Ureter (tissue), 1 donor: ENCODE data around the gene SERINC3. TPM values are rescaled to one million over a fixed set of nuclear protein-coding genes. Genes with fewer than 3 reads are reported as not detected.

ENCODE experiments used
- DNase-seq: peaks from one replicate; pipeline ENCODE4 v3.0.0-alpha.2; 2020; ENCODE audit warnings: low spot score
- total RNA-seq: library from RNA; stranded (reverse); gene quantifications from one replicate; pipeline ENCODE4 v1.2.4, GENCODE V29; 2023
- donor health status: DM: yes; HTN: yes; CAD: no.

SERINC3 gene
- total RNA-seq, 1 donor from 2014 or later, result 93.1 TPM

DNA sequence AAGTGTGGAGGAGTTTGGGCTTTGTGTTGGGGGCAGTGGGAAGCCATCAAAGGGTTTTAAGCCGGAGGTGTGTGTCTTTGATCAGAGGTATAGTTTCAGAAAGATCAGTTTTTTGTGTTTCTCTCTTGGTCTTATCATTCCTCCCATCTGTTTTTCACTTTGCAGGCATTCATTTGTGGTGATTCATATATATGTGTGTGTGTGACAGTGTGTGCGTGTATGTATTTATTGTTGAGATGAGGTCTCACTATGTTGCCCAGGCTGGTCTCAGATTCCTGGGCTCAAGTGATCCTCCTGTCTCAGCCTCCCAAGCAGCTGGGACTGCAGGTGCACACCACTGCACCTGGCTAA is 11.1 kb upstream of the SERINC3 start:
- no peak for DNase-seq

- DNase-seq, result no peak
Measured at GRCh38 chr20:44532259-44532980, 10.6 kb upstream of the SERINC3 start.

DNA sequence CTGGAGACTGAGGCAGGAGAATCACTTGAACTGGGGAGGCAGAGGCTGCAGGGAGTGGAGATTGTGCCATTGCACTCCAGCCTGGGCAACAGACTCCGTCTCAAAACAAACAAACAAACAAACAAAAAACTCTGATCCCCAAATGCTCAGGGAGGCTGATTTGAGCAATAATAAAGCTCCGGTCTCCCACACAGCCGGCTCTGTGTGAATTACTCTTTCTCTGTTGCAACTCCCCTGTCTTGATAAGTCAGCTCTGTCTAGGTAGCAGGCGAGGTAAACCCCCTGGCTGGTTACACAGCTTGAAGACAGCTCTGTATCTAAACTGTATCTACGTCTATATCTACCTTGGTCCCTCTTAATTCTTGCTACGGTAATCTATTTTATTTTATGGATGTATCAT is 6.4 kb upstream of the SERINC3 start:
- no peak for DNase-seq

DNA sequence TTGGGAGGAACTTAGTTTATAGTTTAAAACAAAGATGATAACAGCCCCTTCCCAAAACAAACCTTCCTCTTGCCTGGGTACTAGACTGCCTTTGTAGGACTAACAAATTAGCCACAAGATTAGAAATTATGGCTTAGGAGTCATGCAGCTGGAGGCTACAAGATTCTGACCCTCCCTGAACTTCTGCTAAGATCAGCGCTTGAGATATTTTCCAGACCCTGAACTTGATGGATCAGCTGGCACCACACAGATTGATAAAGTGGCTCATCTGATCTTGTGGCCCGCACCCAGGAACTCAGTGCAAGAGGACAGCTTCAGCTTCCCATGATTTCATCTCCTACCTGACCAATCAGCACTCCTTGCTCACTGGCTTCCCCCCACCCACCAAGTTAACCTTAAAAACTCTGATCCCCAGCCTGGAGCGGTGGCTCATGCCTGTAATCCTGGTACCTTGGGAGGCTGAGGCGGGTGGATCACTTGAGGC is 5.9 kb upstream of the SERINC3 start:
- no peak for DNase-seq

GRCh38 chr20:44526129-44526528 is 4.3 kb upstream of the SERINC3 start:
- DNase-seq, result no peak

DNA sequence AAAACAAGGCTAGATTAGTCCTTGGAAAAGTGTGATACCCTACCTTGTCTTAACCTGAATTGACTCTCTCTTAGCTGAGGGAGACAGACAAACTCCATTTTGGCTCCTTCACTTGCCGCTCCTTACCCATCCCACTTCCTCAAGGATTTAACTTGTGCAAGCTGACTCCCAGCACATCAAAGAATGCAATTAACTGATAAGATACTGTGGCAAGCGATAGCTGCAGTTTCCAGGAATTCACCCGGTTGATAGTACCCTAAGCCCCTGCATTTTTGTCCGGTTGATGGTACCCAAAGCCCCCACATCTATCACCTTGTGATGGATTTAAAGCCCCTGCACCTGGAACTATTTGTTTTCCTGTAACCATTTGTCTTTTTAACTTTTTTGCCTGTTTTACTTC is 1.9 kb upstream of the SERINC3 start:
- DNase-seq, result no peak

GRCh38 chr20:44522841-44523240 is 971 bp upstream of the SERINC3 start:
- no peak for DNase-seq

DNA sequence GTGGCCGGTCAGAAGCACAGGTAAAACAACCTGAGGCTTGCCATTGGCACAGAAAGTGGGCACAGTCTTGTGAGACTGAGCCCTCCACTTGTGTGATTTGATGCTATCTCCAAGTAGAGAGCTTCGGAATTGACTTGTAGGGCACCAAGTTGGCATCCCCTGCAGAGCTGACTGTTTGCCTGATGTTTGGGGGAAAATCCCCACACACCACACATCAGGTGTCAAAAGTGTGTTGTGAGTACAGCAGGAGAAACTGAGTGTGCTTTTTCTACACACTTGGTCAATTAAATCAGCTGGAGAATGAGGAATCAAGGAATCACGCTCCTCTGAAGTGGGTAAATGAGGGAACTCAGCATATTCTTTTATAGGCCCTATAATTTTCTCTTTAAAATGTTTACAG is 989 bp downstream of the SERINC3 start:
- DNase-seq, result no peak

DNA sequence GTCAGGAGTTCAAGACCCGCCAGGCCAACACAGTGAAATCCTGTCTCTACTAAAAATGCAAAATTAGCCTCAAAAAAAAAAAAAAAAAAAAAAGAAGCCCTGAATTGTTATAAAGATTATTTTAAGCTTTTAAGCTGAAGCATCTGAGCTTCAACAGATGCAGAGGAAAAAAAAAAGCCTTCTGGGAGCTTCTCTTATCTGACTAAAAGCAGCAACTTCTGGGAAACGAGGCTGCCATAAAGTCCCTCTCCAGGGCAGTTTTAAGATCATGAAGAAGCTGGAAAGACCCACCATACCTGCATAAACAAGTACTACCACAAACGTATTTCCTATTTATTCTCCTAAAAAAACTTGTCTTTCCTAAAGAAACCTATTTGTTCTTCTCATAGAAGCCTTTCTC is 3.6 kb downstream of the SERINC3 start:
- no peak for DNase-seq

- DNase-seq, result no peak
Measured at GRCh38 chr20:44517454-44517853, 4.4 kb downstream of the SERINC3 start.

DNA sequence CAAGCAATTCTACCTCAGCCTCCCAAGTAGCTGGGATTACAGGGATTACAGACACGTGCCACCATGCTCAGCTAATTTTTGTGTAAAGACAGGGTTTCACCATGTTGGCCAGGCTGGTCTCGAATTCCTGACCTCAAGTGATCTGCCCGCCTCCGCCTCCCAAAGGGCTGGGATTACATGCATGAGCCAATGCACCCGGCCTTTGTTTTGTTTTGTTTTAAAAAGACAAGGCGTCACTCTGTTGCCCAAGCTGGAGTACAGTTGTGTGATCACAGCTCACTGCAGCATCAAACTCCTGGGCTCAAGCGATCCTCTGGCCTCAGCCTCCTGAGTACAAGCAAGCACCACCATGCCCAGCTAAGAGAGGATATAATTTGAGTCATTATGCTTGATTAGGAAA is 5.4 kb downstream of the SERINC3 start:
- no peak for DNase-seq

GRCh38 chr20:44513871-44514270 is 8.0 kb downstream of the SERINC3 start:
- no peak for DNase-seq

- DNase-seq, result no peak
Measured at GRCh38 chr20:44509762-44510161, 12.1 kb downstream of the SERINC3 start.

- DNase-seq, result no peak
Measured at GRCh38 chr20:44504402-44505307, 17.2 kb downstream of the SERINC3 start.

- no peak for DNase-seq
Measured at GRCh38 chr20:44502968-44503367, 18.9 kb downstream of the SERINC3 start.

DNA sequence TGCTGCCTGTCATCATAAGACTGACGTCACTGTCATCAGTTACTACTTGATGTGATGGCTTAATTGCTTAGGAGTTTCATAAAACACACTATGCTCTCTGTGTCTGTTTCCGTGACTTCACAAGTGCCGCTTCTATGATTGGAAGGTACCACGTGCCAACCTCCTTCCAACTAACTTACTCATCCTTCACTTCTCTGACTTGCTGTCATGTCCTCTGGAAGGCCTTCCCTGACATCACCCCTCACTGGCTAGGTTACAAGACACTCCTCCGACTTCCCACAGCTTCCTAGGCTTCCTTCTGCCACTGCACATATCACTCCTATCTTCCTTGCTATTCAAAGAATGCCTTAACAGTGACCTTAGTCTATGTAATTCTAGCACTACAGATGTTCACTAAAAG is 20.4 kb downstream of the SERINC3 start:
- no peak for DNase-seq

DNA sequence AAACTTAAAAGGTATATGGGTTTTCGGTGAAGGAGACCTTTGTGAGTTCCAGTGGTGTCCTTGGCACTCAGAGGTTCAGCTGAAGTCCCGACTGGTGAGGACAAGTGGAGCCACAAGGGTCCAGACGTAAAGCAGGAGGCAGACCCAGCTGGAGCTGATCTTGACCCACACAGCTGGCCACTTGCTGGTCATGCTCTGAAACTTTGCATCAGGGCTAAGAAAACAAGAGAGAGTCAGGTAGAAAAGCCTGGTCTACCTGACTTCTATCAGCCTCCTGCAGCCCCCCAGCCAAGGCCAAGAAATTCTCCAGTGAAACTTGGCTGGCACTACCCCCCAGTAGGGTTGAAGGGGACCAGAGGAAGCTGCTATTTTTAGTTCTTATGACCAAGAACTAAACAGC is 21.6 kb downstream of the SERINC3 start:
- DNase-seq, result no peak

DNA sequence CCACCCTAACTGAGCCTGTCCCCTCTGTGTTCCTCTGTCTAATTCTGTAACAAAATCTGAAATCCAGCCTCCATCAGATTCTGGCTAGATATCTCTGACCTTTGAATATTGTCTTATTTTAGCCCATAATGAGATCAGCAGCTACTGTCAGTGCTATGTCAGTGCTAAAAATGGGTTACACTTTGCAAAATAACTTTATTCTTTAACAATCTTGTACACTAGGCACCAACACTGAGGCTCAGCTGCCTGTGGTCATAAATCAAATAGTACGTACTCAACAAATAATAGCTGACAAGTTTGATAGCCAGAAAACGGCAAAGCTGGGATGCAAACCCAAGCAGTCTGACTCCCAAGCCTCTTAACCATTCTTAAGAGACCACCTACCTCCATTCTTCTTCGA is 24.1 kb downstream of the SERINC3 start:
- no peak for DNase-seq

DNA sequence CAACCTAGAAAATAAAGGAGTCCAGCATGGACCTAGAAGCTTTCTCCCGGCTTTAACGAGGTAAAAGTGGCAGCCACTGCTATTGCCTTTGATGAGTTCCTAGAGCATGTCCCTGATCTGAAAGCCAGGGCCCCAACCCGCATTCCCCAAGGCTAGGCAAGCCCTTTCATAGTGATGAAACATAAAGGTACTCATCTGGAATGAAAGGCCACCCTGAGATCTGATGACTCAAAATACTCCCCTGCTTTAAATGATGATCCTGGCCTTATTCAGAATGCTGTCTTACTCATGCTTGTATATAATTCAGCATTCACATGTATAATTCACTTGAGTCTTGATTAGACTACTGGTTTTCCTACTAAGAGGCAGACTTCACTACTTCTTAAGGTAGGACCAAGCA is 24.9 kb downstream of the SERINC3 start:
- DNase-seq, result no peak

DNA sequence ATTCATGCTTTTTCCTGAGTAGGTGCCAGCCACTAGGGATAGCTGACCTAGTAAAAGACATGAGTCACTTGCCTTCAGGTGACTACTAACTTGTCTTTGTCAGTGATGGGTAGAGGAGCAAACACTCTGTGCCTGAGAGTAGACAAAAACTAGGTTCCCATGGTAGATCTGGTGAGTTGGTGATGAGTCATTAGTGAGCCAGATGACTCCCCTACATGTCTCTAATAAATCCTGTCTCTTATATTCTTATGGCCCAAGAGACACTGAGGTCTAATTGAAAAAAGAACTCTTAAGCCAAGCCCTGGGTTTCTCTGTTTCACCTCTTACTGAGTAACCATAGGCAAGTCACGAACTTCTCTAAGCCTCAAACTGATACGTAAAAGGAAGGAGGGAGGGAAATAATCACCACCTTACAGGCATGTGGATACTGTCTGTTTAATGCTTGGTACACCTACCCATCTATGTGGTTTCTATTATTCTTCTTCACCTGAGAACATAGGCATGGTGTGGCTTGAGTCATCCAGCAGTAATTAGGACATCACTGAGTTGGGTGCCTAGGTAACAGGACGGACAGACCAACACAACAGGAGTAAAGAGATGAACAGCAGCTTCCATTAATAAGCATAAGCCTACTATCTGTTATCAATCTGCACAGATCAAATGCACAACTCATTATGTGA is 25.9 kb downstream of the SERINC3 start:
- no peak for DNase-seq

DNA sequence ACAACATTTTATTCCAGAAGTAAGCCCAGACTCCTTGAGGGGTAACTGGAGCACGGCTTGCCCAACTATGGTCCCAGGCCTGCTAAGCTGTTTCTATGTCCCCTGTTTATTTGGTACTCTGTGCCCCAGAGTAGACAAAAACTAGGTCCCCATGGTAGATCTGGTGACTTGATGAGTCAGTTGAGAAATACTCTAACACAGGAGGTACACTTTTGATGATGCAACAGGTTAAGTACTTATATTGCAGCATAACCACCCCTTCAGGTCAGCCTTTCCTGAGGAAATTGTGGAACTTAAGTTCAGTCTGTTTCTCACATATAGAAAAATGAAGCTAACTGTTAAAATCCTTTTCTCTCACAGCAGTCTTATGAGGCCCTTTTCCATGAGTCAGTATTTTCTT is 26.6 kb downstream of the SERINC3 start:
- no peak for DNase-seq

- no peak for DNase-seq
Measured at GRCh38 chr20:44494681-44495080, 27.2 kb downstream of the SERINC3 start.

DNA sequence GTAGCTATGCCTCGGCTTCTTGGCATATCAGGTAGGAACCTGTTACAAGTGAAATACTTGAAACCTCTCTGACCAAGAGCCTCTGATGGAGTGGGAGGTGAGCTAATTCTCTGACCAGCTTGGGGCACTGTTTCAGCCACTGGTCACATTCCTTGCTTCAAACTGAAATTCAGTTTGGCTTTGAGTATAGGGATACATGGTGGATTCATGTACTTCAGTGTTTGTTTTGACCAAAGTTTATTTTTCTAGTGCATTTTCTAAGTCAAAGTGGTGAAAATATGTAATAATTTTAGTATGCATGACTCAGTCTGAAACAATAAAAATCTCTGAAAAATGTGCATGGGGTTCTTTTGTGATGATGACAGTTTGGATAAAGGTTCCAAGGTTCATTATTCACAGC is 27.6 kb downstream of the SERINC3 start:
- no peak for DNase-seq
